Middle frontal gyrus (tissue), 1 donor: Measurements from ENCODE around the gene KANSL2.
"Not testable (repeated sequence)": the region's sequence is repeated elsewhere in the genome, so short reads cannot be mapped to it uniquely, and the experiment has no call there.

Experiments used
- DNase-seq: peaks from one replicate; pipeline ENCODE4 v3.0.0-alpha.2; 2015; ENCODE audit warnings: low spot score; ENCODE audit errors: extremely low spot score

Gene KANSL2

GRCh38 chr12:48683534-48683933, 1.5 kb upstream of the KANSL2 start:
- no peak for DNase-seq

GRCh38 chr12:48682927-48683326, 889 bp upstream of the KANSL2 start:
- no peak for DNase-seq

GRCh38 chr12:48682533-48682905, 481 bp upstream of the KANSL2 start:
- not testable (repeated sequence) for DNase-seq

GRCh38 chr12:48681399-48681709, 684 bp downstream of the KANSL2 start:
- no peak for DNase-seq

- DNase-seq, result no peak
These were observed 1.2 kb downstream of the KANSL2 start for GRCh38 chr12:48680861-48681260.

- no peak for DNase-seq
These were observed 3.4 kb downstream of the KANSL2 start for GRCh38 chr12:48678551-48679185.

- no peak for DNase-seq
These were observed 10.7 kb downstream of the KANSL2 start for GRCh38 chr12:48671231-48671856.

- DNase-seq, result no peak
These were observed 13.0 kb downstream of the KANSL2 start for GRCh38 chr12:48668996-48669395.

- DNase-seq, result no peak
These were observed 22.2 kb downstream of the KANSL2 start for GRCh38 chr12:48659863-48660262.

GRCh38 chr12:48651681-48652080, 30.4 kb downstream of the KANSL2 start:
- no peak for DNase-seq

GRCh38 chr12:48645354-48645753, 36.7 kb downstream of the KANSL2 start:
- DNase-seq, result not testable (repeated sequence)

GRCh38 chr12:48643011-48643410, 39.0 kb downstream of the KANSL2 start:
- DNase-seq, result no peak

GRCh38 chr12:48641752-48642555, 40.1 kb downstream of the KANSL2 start:
- DNase-seq, result not testable (repeated sequence)

GRCh38 chr12:48640854-48641253, 41.2 kb downstream of the KANSL2 start:
- no peak for DNase-seq

GRCh38 chr12:48640428-48640827, 41.6 kb downstream of the KANSL2 start:
- DNase-seq, result no peak

- no peak for DNase-seq
These were observed 51.0 kb downstream of the KANSL2 start for GRCh38 chr12:48631071-48631470.

GRCh38 chr12:48630346-48630745, 51.7 kb downstream of the KANSL2 start:
- DNase-seq, result no peak

GRCh38 chr12:48629541-48629940, 52.5 kb downstream of the KANSL2 start:
- no peak for DNase-seq

GRCh38 chr12:48627556-48627955, 54.5 kb downstream of the KANSL2 start:
- DNase-seq, result no peak

- DNase-seq, result not testable (repeated sequence)
These were observed 59.0 kb downstream of the KANSL2 start for GRCh38 chr12:48622997-48623396.

- peak; percentile 51 for DNase-seq
These were observed 63.5 kb downstream of the KANSL2 start for GRCh38 chr12:48618541-48618940.

- DNase-seq, result no peak
These were observed 66.4 kb downstream of the KANSL2 start for GRCh38 chr12:48615681-48616080.

GRCh38 chr12:48613321-48613720, 68.7 kb downstream of the KANSL2 start:
- no peak for DNase-seq
